Measurements from ENCODE around the gene DRG2.

DNA sequence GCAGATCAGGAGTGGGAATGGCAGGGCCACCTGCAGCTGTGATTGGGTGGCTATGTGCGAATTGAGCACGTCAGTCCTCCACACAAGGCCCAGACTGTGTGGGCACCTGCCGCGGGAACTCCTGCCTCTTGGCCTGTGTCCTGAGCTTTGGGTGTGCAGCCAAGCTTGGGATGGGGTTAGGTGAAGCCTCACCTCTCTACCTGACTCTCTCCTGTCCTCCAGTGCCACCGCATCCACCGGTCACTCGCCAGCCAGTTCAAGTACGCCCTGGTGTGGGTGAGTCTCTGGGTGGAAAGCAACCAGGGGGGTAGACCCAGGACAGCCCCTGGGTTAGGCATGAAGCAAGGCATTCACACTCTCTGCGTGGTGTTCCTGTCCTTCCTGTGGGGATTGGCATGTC, 18.5 kb downstream of the DRG2 start:
- TF ChIP-seq, protein P1, sequence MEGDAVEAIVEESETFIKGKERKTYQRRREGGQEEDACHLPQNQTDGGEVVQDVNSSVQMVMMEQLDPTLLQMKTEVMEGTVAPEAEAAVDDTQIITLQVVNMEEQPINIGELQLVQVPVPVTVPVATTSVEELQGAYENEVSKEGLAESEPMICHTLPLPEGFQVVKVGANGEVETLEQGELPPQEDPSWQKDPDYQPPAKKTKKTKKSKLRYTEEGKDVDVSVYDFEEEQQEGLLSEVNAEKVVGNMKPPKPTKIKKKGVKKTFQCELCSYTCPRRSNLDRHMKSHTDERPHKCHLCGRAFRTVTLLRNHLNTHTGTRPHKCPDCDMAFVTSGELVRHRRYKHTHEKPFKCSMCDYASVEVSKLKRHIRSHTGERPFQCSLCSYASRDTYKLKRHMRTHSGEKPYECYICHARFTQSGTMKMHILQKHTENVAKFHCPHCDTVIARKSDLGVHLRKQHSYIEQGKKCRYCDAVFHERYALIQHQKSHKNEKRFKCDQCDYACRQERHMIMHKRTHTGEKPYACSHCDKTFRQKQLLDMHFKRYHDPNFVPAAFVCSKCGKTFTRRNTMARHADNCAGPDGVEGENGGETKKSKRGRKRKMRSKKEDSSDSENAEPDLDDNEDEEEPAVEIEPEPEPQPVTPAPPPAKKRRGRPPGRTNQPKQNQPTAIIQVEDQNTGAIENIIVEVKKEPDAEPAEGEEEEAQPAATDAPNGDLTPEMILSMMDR (IDR thresholded peaks at IDR 0.05; ENCODE audit: poor library complexity, severe bottlenecking) = no peak
- TF ChIP-seq, protein P2, sequence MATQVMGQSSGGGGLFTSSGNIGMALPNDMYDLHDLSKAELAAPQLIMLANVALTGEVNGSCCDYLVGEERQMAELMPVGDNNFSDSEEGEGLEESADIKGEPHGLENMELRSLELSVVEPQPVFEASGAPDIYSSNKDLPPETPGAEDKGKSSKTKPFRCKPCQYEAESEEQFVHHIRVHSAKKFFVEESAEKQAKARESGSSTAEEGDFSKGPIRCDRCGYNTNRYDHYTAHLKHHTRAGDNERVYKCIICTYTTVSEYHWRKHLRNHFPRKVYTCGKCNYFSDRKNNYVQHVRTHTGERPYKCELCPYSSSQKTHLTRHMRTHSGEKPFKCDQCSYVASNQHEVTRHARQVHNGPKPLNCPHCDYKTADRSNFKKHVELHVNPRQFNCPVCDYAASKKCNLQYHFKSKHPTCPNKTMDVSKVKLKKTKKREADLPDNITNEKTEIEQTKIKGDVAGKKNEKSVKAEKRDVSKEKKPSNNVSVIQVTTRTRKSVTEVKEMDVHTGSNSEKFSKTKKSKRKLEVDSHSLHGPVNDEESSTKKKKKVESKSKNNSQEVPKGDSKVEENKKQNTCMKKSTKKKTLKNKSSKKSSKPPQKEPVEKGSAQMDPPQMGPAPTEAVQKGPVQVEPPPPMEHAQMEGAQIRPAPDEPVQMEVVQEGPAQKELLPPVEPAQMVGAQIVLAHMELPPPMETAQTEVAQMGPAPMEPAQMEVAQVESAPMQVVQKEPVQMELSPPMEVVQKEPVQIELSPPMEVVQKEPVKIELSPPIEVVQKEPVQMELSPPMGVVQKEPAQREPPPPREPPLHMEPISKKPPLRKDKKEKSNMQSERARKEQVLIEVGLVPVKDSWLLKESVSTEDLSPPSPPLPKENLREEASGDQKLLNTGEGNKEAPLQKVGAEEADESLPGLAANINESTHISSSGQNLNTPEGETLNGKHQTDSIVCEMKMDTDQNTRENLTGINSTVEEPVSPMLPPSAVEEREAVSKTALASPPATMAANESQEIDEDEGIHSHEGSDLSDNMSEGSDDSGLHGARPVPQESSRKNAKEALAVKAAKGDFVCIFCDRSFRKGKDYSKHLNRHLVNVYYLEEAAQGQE (IDR thresholded peaks at IDR 0.05; ENCODE audit: borderline replicate concordance) = no peak
- TF ChIP-seq POLR2AphosphoS5 (IDR thresholded peaks at IDR 0.05) (no peak), TAF1 (IDR thresholded peaks at IDR 0.05; ENCODE audit: low read depth) (no peak), EZH2 (IDR thresholded peaks at IDR 0.05; ENCODE audit: borderline replicate concordance, insufficient read depth, low read length, poor library complexity, severe bottlenecking) (no peak), RAD21 (conservative IDR thresholded peaks at IDR 0.05) (no peak)

Measured in neural cell (in vitro differentiated cells).